Measurements from ENCODE around the gene GAPVD1.

DNA sequence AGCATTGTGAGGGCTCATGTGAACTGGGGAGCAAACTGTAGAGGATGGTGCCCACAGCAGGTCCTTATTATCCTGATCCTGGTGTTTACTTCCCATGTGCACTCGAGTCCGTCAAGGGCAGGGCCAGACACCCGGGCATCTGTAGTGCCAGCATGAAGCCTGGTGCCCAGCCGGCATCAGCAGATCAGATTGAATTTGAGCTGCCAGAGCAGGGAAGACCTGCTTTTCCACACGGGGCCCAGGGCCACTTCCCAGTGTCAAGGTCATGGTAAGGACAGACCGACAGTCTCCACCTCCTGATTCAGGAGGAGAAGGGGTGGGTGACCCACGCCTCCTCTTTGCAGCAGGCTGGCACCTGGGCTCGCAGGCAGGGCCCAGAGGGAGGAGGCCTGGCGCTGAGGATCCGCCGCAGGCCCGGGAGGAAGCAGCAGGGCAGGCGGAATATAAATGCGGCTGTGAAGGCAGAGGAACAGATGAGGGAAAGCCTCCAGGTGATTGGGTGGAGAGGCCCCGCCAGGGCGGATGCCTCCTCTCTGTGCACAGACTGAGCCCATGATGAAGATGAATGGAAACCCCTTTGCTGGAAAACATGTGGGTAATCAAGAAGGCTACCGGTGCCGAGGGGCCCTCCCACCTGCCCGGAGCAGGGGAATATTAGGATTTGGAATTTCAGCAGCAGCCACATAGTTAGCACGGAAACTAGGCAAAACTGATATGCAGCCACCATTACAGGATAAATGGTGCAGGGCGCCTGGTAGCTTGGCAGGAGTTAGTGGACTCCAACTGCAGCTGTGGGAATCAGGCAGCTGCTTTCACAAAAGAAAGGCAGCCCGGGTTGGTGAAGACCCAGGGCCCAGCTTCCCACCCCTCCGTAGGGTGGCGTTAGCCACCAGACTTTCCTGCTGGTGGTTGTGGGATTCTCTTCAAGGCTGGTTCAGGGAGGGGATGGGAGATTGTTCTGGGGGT, 114.9 kb downstream of the GAPVD1 start:
- TF ChIP-seq POLR2AphosphoS5 (IDR thresholded peaks at IDR 0.05; ENCODE audit: insufficient read depth in 1 of 2, low read depth in 1 of 2) (no peak), POLR2A (IDR thresholded peaks at IDR 0.05) (no peak)
- TF ChIP-seq, protein P1, sequence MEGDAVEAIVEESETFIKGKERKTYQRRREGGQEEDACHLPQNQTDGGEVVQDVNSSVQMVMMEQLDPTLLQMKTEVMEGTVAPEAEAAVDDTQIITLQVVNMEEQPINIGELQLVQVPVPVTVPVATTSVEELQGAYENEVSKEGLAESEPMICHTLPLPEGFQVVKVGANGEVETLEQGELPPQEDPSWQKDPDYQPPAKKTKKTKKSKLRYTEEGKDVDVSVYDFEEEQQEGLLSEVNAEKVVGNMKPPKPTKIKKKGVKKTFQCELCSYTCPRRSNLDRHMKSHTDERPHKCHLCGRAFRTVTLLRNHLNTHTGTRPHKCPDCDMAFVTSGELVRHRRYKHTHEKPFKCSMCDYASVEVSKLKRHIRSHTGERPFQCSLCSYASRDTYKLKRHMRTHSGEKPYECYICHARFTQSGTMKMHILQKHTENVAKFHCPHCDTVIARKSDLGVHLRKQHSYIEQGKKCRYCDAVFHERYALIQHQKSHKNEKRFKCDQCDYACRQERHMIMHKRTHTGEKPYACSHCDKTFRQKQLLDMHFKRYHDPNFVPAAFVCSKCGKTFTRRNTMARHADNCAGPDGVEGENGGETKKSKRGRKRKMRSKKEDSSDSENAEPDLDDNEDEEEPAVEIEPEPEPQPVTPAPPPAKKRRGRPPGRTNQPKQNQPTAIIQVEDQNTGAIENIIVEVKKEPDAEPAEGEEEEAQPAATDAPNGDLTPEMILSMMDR (IDR thresholded peaks at IDR 0.05) = no peak
